Measurements from ENCODE around the gene OR7G1. TPM values are rescaled to one million over a fixed set of nuclear protein-coding genes. Genes with fewer than 3 reads are reported as not detected.

The OR7G1 gene
- total and polyA plus RNA-seq, 2 of the 4 experiments (the other 2 are of a cell fraction), result not detected

DNA sequence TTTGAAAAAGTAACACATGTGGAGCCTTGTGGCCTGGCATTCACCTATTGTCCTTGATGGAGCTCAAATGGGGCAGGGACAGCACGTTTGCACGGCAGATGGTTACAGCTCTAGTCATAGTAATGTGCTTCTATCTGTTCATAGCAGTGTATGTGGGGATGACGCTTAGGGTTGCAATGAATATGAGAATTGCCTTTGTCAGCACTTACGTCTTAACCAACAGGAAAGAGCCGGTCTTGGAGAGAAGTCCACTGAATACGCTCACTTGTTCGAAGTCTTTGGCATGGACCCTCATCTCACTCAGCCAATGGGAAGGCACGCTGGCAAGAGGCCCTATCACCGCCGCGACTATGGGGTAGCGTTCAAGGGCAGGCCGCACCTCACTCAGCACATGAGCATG lies 44.3 kb upstream of the OR7G1 start:
- no peaks in the 10 kb centered on the region for H3K9me1 ChIP-seq (ENCODE audit: insufficient read depth, low read length)
- no peak overlapping the region for H2BK15ac ChIP-seq (ENCODE audit: low read depth, low read length)
- H2BK20ac ChIP-seq (ENCODE audit: low read depth, low read length), result no peak overlapping the region
- dilution Hi-C loops (cut with HindIII; ENCODE audit: low sequenced_read_pairs, unreplicated experiment), result no loop called here
- peaks cover 69% of the 10 kb centered on the region for H3K9me3 ChIP-seq (ENCODE audit: control insufficient read depth, insufficient read depth, low read length)
- no peak overlapping the region for H4K8ac ChIP-seq (ENCODE audit: low read depth in 2 of 2, low read length in 2 of 2)
- BruUV-seq (replicated peaks), result no TSS peak
- WGBS, 2 experiments (ENCODE audit: extremely low coverage in 2 of 2, insufficient read length in 1 of 2), result 96% methylated on average over 4 of the region's 13 CpGs; no CpG with 5 or more reads in 1 of the 2 experiments
- H2AFZ ChIP-seq (replicated peaks; ENCODE audit: low read length, poor library complexity), result no peak overlapping the region
- no peak for TF ChIP-seq CHD1 (IDR thresholded peaks at IDR 0.05; ENCODE audit: low read depth, low read length)
- TF ChIP-seq POLR2A (IDR thresholded peaks at IDR 0.05; ENCODE audit: low read depth, low read length), result no peak
- TF ChIP-seq MAFK (IDR thresholded peaks at IDR 0.05; ENCODE audit: low read depth, low read length), result peak; percentile 47; the same call in 1 of the 2 replicates
- no peak overlapping the region for H3K4ac ChIP-seq (ENCODE audit: low read depth, low read length)
- no peaks in the 10 kb centered on the region for H3K27me3 ChIP-seq (ENCODE audit: control insufficient read depth, insufficient read depth, low read length)
- H3K27ac ChIP-seq (ENCODE audit: insufficient read depth, low read length), result no peak overlapping the region
- no peak overlapping the region for H3K56ac ChIP-seq (ENCODE audit: extremely low read depth, insufficient read depth, low read length)
- no peaks in the 10 kb centered on the region; the same call in none of the 2 replicates for H4K20me1 ChIP-seq (ENCODE audit: insufficient read depth, low read length)
- H3K4me3 ChIP-seq (ENCODE audit: insufficient read depth, low read depth, low read length), result no peak overlapping the region
- no peak for ATAC-seq (ENCODE audit: low read depth)
- no peak overlapping the region for H2AK5ac ChIP-seq (ENCODE audit: low read depth, low read length)
- H2BK120ac ChIP-seq (ENCODE audit: low read depth, low read length), result no peak overlapping the region
- H3K4me2 ChIP-seq (ENCODE audit: low read depth, low read length), result no peak overlapping the region
- H3K9ac ChIP-seq (ENCODE audit: low read depth, low read length), result no peak overlapping the region
- H2AK9ac ChIP-seq (replicated peaks; ENCODE audit: low read depth, low read length, poor library complexity), result no peak overlapping the region
- no peak overlapping the region for H2BK5ac ChIP-seq (ENCODE audit: low read depth, low read length, poor library complexity, severe bottlenecking)
- H3K4me1 ChIP-seq (ENCODE audit: control insufficient read depth, insufficient read depth, low read length), result no peaks in the 10 kb centered on the region
- ChIA-PET CTCF (no interaction called here), POLR2A (ENCODE audit: unreplicated experiment) (no interaction called here)
- peaks cover 3 to 25% of the 10 kb centered on the region in 2 experiments; a peak in 3 of 4 replicates for H3K79me1 ChIP-seq (ENCODE audit: low read depth in 1 of 2, low read length in 2 of 2)
- H3K36me3 ChIP-seq (ENCODE audit: control insufficient read depth, insufficient read depth, low read length), result peaks cover 84% of the 10 kb centered on the region
- H3K18ac ChIP-seq (ENCODE audit: low read depth, low read length), result no peak overlapping the region
- H4K91ac ChIP-seq (ENCODE audit: insufficient read depth, low read depth, low read length), result no peak overlapping the region
- H3K14ac ChIP-seq (replicated peaks; ENCODE audit: low read depth, low read length), result no peak overlapping the region
- no peak overlapping the region for H3K23ac ChIP-seq (ENCODE audit: low read depth, low read length)
- intact Hi-C loops (cut with micrococcal nuclease), result no loop called here
- DNase-seq, result no peak
- in situ Hi-C loops (cut with MboI; ENCODE audit: low sequenced_read_pairs), result no loop called here
- H4K5ac ChIP-seq (ENCODE audit: low read depth, low read length), result no peak overlapping the region
